Activated CD8-positive, alpha-beta T cell treated with anti-CD3 and anti-CD28 coated beads for 36 hours (primary cell): ENCODE results near the gene TCFL5. TPM values are rescaled to one million over a fixed set of nuclear protein-coding genes. Genes with fewer than 3 reads are reported as not detected.

Source experiments
- ATAC-seq: fragments of 200-7000 bp; cut with Tn5 transposase; one replicate; pipeline ENCODE4 v1.10.0; 2021; ENCODE audit warnings: mild to moderate bottlenecking, moderate library complexity
- CTCF ChIA-PET: fragments of 350-600 bp; sonication (Branson Sonifier 250); formaldehyde crosslinking; loops from one replicate; lab custom pipeline; 2021; ENCODE audit warnings: antibody characterized with exemption; lab: Charles Lee
- POLR2A ChIA-PET: fragments of 350-600 bp; sonication (Branson Sonifier 250); formaldehyde crosslinking; loops from one replicate; lab custom pipeline; 2021; ENCODE audit warnings: antibody characterized with exemption; lab: Charles Lee
- DNase-seq: peaks from one replicate; pipeline ENCODE4 v3.0.0-alpha.2; 2020
- H3K27ac Mint-ChIP-seq: one replicate; pipeline ENCODE4 v1.8.0; 2021; ENCODE audit warnings: mild to moderate bottlenecking, mixed read lengths
- H3K27me3 Mint-ChIP-seq: one replicate; pipeline ENCODE4 v1.8.0; 2021; ENCODE audit warnings: mixed read lengths
- H3K36me3 Mint-ChIP-seq: one replicate; pipeline ENCODE4 v1.8.0; 2021; ENCODE audit warnings: low read depth, mixed read lengths
- H3K4me1 Mint-ChIP-seq: one replicate; pipeline ENCODE4 v1.8.0; 2021; ENCODE audit warnings: low read depth, mixed read lengths
- H3K4me3 Mint-ChIP-seq: one replicate; pipeline ENCODE4 v1.8.0; 2021; ENCODE audit warnings: mild to moderate bottlenecking, moderate library complexity, mixed read lengths
- H3K9me3 Mint-ChIP-seq: one replicate; pipeline ENCODE4 v1.8.0; 2021; ENCODE audit warnings: mixed read lengths
- intact Hi-C: fragments of 100-400 bp; cut with micrococcal nuclease; formaldehyde crosslinking; loops from one replicate; pipeline ENCODE4 v1.10.0; 2022
- total RNA-seq, 2 experiments: library from RNA; stranded (reverse); gene quantifications; one replicate each; pipeline ENCODE4 v1.2.3, GENCODE V29; 2021
- TF ChIP-seq, protein P1 (sequence below): fragments of 200-600 bp; IDR thresholded peaks from one replicate; pipeline ENCODE4 v1.8.0; 2022; ENCODE audit warnings: antibody characterized with exemption, mild to moderate bottlenecking

TCFL5 gene
- total RNA-seq, 2 experiments from 2014 or later = 7.5 to 7.6 TPM

DNA sequence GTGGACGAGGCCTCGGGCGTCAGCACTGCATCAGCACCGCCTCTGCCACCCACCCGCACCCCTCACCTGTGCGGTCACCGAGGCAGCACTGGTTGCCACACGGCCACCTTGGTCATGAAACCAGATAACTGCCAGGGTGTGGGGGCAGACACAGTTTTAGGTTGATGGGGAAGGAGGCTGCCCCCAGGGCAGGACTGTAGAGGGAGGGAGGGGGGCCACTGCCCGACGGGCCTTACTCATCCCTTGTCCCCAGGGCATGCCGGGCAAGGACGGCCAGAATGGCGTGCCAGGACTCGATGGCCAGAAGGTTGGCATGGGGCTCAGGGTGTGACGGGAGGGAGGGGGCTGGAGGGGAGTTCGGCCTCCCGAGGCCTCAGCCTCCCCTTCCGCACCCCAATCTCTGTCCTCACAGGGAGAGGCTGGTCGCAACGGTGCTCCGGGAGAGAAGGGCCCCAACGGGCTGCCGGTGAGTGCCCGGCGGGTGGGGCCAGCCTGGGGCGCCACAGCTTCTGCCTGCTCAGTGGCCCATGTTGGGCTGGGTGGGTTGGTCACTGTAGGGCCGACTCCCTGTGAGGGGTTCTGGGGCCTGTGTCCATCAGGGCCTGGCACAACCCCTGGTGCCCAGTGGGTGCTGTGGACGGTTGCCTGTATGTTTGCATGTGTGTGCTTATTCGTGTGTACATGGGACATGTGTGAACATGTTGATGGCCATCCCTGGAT, 33.0 kb downstream of the TCFL5 start:
- no peaks in the 10 kb centered on the region for H3K27me3 Mint-ChIP-seq
- DNase-seq (no peak), ATAC-seq (no peak)
- intact Hi-C loops = no loop called here
- TF ChIP-seq, protein P1, sequence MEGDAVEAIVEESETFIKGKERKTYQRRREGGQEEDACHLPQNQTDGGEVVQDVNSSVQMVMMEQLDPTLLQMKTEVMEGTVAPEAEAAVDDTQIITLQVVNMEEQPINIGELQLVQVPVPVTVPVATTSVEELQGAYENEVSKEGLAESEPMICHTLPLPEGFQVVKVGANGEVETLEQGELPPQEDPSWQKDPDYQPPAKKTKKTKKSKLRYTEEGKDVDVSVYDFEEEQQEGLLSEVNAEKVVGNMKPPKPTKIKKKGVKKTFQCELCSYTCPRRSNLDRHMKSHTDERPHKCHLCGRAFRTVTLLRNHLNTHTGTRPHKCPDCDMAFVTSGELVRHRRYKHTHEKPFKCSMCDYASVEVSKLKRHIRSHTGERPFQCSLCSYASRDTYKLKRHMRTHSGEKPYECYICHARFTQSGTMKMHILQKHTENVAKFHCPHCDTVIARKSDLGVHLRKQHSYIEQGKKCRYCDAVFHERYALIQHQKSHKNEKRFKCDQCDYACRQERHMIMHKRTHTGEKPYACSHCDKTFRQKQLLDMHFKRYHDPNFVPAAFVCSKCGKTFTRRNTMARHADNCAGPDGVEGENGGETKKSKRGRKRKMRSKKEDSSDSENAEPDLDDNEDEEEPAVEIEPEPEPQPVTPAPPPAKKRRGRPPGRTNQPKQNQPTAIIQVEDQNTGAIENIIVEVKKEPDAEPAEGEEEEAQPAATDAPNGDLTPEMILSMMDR = no peak
- no peaks in the 10 kb centered on the region for H3K9me3 Mint-ChIP-seq
- no peaks in the 10 kb centered on the region for H3K36me3 Mint-ChIP-seq
- POLR2A ChIA-PET = interaction anchor here (1.0 kb wide), 1 partner anchor 14 kb away, joined by 3 read pairs; no protein-coding TSS in a partner anchor
- no peak overlapping the region for H3K27ac Mint-ChIP-seq
- H3K4me3 Mint-ChIP-seq = no peak overlapping the region
- H3K4me1 Mint-ChIP-seq = no peaks in the 10 kb centered on the region
- CTCF ChIA-PET = no interaction called here

DNA sequence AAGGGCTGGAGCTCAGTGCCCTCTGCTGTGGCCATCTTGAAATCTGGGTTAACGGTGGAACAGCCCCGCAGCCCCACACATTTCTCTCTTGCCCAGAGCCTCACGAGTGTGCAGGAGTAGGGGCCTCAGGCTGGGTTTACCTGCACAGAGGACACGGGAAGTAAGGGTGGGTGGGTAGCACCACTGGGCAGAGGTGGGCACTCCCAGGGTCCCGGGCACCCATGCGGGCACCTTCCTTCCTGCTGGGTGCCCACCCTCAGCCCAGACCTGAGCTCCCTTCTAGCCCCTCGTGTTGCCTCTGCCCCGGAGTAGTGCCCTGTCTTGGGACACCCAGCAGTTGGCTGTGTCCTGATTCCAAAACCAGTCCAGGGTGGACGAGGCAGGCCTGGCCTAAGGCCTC, 33.6 kb downstream of the TCFL5 start:
- DNase-seq (no peak), ATAC-seq (no peak)
- CTCF ChIA-PET = no interaction called here

DNA sequence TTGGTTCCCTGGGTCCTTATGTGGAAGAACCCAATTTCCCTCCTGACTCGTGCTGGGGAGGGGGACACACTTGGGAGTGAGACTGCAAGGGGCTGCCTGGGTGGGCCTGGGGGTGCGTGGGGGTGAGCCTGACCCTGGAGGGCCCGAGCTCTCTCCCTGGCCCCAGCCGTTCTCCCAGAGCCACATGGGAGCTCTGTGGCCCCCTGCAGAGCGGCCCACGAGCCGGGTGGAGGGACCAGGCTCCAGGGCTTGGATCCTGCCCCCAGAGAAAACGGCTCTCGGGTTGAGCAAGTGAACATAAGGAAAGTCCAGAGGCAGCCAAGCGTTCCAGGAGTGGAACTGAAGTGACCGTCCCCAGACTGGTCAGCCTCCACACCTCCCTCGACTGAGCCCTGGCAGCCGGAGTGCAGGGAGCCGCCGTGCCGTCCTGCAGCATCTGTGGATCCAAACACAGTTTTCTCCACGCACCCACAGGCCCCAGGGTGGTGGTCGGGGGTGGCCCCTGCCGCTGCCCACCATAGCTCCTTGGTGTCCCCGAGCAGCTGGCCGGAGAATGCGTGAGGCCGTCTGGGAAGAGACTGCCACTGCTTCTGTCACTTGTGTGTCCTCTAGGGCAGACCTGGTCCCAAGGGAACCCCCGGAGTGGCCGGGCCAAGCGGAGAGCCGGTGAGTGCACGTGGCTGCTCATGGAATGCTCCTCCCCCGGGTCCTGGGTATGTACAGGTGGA, 34.1 kb downstream of the TCFL5 start:
- DNase-seq = no peak
- no peak for ATAC-seq
- no peak overlapping the region for H3K27ac Mint-ChIP-seq
- ChIA-PET CTCF (no interaction called here), POLR2A (no interaction called here)
- H3K4me1 Mint-ChIP-seq = no peaks in the 10 kb centered on the region
- TF ChIP-seq, protein P1 = no peak
- no peaks in the 10 kb centered on the region for H3K27me3 Mint-ChIP-seq
- H3K36me3 Mint-ChIP-seq = no peaks in the 10 kb centered on the region
- no peak overlapping the region for H3K4me3 Mint-ChIP-seq
- no peaks in the 10 kb centered on the region for H3K9me3 Mint-ChIP-seq
- intact Hi-C loops = no loop called here

More for the DNA sequence above, 33.6 kb downstream of the TCFL5 start:
- Mint-ChIP-seq H3K27me3 (no peaks in the 10 kb centered on the region), H3K4me1 (no peaks in the 10 kb centered on the region), H3K36me3 (no peaks in the 10 kb centered on the region), H3K27ac (no peak overlapping the region), H3K4me3 (no peak overlapping the region), H3K9me3 (no peaks in the 10 kb centered on the region)
- intact Hi-C loops = no loop called here
- POLR2A ChIA-PET = no interaction called here
- TF ChIP-seq, protein P1 = no peak

DNA sequence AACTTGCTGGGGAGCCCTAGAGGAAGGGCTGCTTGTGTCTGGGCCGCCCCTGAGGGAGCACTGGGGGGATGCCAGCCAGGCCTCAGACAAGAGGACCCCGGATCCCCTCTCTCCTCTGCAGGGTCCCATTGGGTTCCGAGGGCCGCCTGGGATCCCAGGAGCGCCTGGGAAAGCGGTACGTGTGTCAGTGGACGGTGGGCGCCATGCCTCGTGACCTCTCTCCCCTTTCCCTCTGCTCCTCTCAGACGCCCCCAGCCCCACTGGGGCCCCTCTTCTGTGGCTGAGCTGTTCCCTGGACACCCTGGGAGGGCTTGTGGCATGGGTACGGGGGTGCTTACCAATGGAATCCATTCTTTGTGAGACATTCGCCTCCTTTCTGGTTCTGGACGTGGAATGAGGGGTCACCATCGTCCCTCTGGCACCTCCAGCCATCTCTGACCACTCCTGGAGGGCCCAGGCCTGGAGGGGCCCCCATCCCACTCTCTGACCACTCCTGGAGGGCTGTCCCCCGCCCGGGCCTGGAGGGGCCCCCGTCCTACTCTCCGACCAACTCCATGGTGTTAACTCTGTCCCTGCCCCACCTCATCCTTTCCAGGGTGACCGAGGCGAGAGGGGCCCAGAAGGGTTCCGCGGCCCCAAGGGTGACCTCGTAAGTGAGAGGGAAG, 34.8 kb downstream of the TCFL5 start:
- ATAC-seq = no peak
- Mint-ChIP-seq H3K4me1 (no peaks in the 10 kb centered on the region), H3K27me3 (no peaks in the 10 kb centered on the region), H3K9me3 (no peaks in the 10 kb centered on the region), H3K4me3 (no peak overlapping the region), H3K36me3 (no peaks in the 10 kb centered on the region), H3K27ac (no peak overlapping the region)
- DNase-seq = no peak
- ChIA-PET POLR2A (no interaction called here), CTCF (no interaction called here)
- TF ChIP-seq, protein P1 = no peak
- intact Hi-C loops = no loop called here
